Measurements from ENCODE around the gene DCUN1D1. TPM values are rescaled to one million over a fixed set of nuclear protein-coding genes. Genes with fewer than 3 reads are reported as not detected.

The DCUN1D1 gene
- total RNA-seq, 1 experiment from 2014 or later = 75.3 TPM

- Histone ChIP-seq H3K27ac (ENCODE audit: low read depth, low read length, poor library complexity, severe bottlenecking) (no peak overlapping the region), H3K27me3 (replicated peaks; ENCODE audit: insufficient read depth, low read depth, low read length, poor library complexity) (no peaks in the 10 kb centered on the region), H3K4me3 (ENCODE audit: low read depth, low read length, poor library complexity, severe bottlenecking) (no peak overlapping the region), H3K4me1 (ENCODE audit: insufficient read depth, low read length, poor library complexity, severe bottlenecking) (peaks cover 11% of the 10 kb centered on the region), H3K36me3 (ENCODE audit: insufficient read depth, low read length, poor library complexity, severe bottlenecking) (peaks cover 9% of the 10 kb centered on the region), H3K9me3 (ENCODE audit: low read depth, low read length, poor library complexity, severe bottlenecking) (no peaks in the 10 kb centered on the region)
- no peak for DNase-seq (ENCODE audit: low spot score)
- intact Hi-C loops (cut with micrococcal nuclease; ENCODE audit: unreplicated experiment) = no loop called here
- ChIA-PET POLR2A (ENCODE audit: low non-redundant PET) (no interaction called here), CTCF (no interaction called here)
- TF ChIP-seq CTCF (conservative IDR thresholded peaks at IDR 0.05; ENCODE audit: low read depth, low read length) (no peak), EZH2 (IDR thresholded peaks at IDR 0.05; ENCODE audit: borderline replicate concordance, low read depth, low read length, poor library complexity, severe bottlenecking) (no peak)
- no TSS peak for BruUV-seq (replicated peaks)
Measured at GRCh38 chr3:182941719-182942118, 38.6 kb downstream of the DCUN1D1 start.

GRCh38 chr3:182940266-182940808 is 40.0 kb downstream of the DCUN1D1 start:
- BruUV-seq (replicated peaks) = no TSS peak

GRCh38 chr3:182937293-182938051 is 42.9 kb downstream of the DCUN1D1 start:
- peak; percentile 18 for DNase-seq (ENCODE audit: low spot score)
- ChIA-PET CTCF (no interaction called here), POLR2A (ENCODE audit: low non-redundant PET) (no interaction called here)
- intact Hi-C loops (cut with micrococcal nuclease; ENCODE audit: unreplicated experiment) = no loop called here
- no TSS peak for BruUV-seq (replicated peaks)
- Histone ChIP-seq H3K27ac (ENCODE audit: low read depth, low read length, poor library complexity, severe bottlenecking) (no peak overlapping the region), H3K9me3 (ENCODE audit: low read depth, low read length, poor library complexity, severe bottlenecking) (peaks cover 3% of the 10 kb centered on the region), H3K36me3 (ENCODE audit: insufficient read depth, low read length, poor library complexity, severe bottlenecking) (no peaks in the 10 kb centered on the region), H3K27me3 (replicated peaks; ENCODE audit: insufficient read depth, low read depth, low read length, poor library complexity) (no peaks in the 10 kb centered on the region), H3K4me3 (ENCODE audit: low read depth, low read length, poor library complexity, severe bottlenecking) (no peak overlapping the region), H3K4me1 (ENCODE audit: insufficient read depth, low read length, poor library complexity, severe bottlenecking) (peaks cover 8% of the 10 kb centered on the region)
- TF ChIP-seq EZH2 (IDR thresholded peaks at IDR 0.05; ENCODE audit: borderline replicate concordance, low read depth, low read length, poor library complexity, severe bottlenecking) (no peak), CTCF (conservative IDR thresholded peaks at IDR 0.05; ENCODE audit: low read depth, low read length) (no peak)

More at GRCh38 chr3:182940266-182940808, 40.0 kb downstream of the DCUN1D1 start:
- CTCF ChIA-PET = no interaction called here
- POLR2A ChIA-PET (ENCODE audit: low non-redundant PET) = no interaction called here
- H3K27ac ChIP-seq (ENCODE audit: low read depth, low read length, poor library complexity, severe bottlenecking) = no peak overlapping the region
- H3K36me3 ChIP-seq (ENCODE audit: insufficient read depth, low read length, poor library complexity, severe bottlenecking) = peaks cover 8% of the 10 kb centered on the region
- no peak for DNase-seq (ENCODE audit: low spot score)
- intact Hi-C loops (cut with micrococcal nuclease; ENCODE audit: unreplicated experiment) = no loop called here
- TF ChIP-seq CTCF (conservative IDR thresholded peaks at IDR 0.05; ENCODE audit: low read depth, low read length) (no peak), EZH2 (IDR thresholded peaks at IDR 0.05; ENCODE audit: borderline replicate concordance, low read depth, low read length, poor library complexity, severe bottlenecking) (no peak)
- peaks cover 10% of the 10 kb centered on the region for H3K4me1 ChIP-seq (ENCODE audit: insufficient read depth, low read length, poor library complexity, severe bottlenecking)
- H3K27me3 ChIP-seq (replicated peaks; ENCODE audit: insufficient read depth, low read depth, low read length, poor library complexity) = no peaks in the 10 kb centered on the region
- H3K4me3 ChIP-seq (ENCODE audit: low read depth, low read length, poor library complexity, severe bottlenecking) = no peak overlapping the region
- H3K9me3 ChIP-seq (ENCODE audit: low read depth, low read length, poor library complexity, severe bottlenecking) = no peaks in the 10 kb centered on the region

All from A673 (cell line).